ENCODE results near the gene MMRN2. TPM values are rescaled to one million over a fixed set of nuclear protein-coding genes. Genes with fewer than 3 reads are reported as not detected.
A peak's percentile ranks its signal among the peaks of the same experiment; 100 is the strongest.

The MMRN2 gene
- total RNA-seq, 3 donors from 2014 or later: 5.7 to 11.5 (median 8.3) TPM

DNA sequence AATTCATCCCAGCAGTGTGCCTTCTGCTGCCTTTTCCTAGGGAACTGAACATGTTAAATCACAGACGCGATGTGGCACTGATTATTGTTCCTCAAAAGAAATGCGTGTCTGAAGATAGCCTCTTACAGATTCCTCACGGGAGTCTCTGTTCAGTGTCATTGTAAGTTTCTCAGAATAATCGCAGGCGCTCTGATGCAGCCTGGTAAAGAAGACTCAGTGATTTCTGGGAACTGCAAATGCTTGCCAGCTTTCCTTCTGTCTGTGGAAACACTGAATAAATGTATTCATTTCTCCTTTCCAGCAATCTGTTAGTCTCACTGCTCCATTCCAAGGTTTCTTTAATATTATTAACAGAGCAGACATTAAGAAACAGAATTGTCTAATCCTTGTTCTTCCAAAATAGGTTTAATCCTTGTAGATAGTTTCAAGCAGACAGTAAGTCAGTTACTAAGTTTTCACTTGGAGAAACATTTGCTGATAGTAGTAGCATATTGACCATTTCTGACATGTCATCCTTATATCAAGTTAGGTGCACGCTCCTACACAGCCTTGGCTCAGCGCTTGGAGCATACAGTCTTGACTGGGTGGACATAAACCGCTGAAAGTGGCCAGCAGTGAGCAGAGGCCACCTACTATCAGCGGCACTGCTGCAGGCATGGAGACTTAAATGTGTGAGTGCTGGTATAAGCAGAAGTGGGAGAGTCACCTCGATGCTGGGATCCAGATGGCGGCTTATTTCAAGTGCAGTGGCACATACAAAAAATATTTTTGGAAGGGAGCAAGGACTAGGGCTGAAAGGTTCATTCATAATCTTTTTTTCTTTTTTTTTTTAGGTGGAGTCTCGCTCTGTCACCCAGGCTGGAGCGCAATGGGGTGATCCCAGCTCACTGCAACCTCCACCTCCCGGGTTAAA lies 27.7 kb downstream of the MMRN2 start:
- TF ChIP-seq, protein P1, sequence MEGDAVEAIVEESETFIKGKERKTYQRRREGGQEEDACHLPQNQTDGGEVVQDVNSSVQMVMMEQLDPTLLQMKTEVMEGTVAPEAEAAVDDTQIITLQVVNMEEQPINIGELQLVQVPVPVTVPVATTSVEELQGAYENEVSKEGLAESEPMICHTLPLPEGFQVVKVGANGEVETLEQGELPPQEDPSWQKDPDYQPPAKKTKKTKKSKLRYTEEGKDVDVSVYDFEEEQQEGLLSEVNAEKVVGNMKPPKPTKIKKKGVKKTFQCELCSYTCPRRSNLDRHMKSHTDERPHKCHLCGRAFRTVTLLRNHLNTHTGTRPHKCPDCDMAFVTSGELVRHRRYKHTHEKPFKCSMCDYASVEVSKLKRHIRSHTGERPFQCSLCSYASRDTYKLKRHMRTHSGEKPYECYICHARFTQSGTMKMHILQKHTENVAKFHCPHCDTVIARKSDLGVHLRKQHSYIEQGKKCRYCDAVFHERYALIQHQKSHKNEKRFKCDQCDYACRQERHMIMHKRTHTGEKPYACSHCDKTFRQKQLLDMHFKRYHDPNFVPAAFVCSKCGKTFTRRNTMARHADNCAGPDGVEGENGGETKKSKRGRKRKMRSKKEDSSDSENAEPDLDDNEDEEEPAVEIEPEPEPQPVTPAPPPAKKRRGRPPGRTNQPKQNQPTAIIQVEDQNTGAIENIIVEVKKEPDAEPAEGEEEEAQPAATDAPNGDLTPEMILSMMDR (IDR thresholded peaks at IDR 0.05): no peak
- no peak for ATAC-seq
- no peaks in the 10 kb centered on the region for H3K36me3 ChIP-seq (ENCODE audit: low read depth)
- H3K4me1 ChIP-seq (ENCODE audit: low read depth): no peaks in the 10 kb centered on the region
- H3K4me3 ChIP-seq: no peak overlapping the region
- intact Hi-C loops (cut with DNase I, micrococcal nuclease): no loop called here
- DNase-seq: no peak
- H3K9me3 ChIP-seq: no peaks in the 10 kb centered on the region

DNA sequence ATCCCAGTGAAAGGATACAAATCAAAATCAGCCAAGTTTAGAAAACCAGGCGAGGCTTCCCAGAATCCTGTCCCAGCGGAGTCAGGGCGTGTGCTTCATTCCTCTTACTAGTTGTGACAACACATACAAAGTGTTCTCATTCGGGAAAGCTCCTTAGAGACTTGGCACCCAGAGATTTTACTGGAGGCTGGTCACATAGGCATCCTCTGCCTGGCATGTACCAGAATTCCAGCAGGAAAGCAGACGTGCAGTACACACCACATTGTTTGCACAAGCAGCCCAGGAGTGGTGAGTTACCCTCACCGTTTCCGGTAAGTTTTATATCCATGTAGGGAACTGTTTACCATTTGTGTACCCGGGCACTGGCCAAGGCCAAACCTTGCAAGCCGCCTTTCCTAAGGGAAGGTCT lies 34.9 kb downstream of the MMRN2 start:
- TF ChIP-seq, protein P1 (IDR thresholded peaks at IDR 0.05): no peak
- ATAC-seq (peak; percentile 98), DNase-seq (peak; percentile 55 to 61 (median 57))
- peaks cover 3% of the 10 kb centered on the region for H3K4me1 ChIP-seq (ENCODE audit: low read depth)
- intact Hi-C loops (cut with DNase I, micrococcal nuclease): no loop called here
- H3K36me3 ChIP-seq (ENCODE audit: low read depth): no peaks in the 10 kb centered on the region
- H3K4me3 ChIP-seq: no peak overlapping the region
- H3K9me3 ChIP-seq: no peaks in the 10 kb centered on the region

DNA sequence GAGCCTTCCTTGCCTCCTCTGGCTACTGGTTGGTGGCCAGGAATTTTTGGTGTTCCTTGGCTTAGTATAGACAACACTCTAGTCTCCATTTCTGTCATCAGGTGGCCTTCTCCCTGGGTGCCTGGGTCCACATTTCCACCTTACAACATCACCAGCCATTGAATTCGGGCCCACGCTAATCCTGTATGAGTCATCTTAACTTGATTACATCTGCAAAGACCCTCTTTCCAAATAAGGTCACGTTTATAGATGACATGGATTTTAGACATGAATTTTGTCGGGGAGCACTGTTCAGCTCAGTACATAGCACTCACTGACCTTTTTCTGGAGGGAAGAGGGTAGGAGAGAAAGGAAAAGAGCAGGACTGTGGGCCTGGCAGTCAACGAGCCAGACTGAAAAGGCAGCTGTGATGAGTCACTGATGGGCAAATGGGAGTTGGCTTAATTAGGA lies 39.4 kb downstream of the MMRN2 start:
- intact Hi-C loops (cut with DNase I, micrococcal nuclease): no loop called here
- ATAC-seq: no peak
- Histone ChIP-seq H3K36me3 (ENCODE audit: low read depth) (no peaks in the 10 kb centered on the region), H3K9me3 (no peaks in the 10 kb centered on the region), H3K4me3 (no peak overlapping the region), H3K4me1 (ENCODE audit: low read depth) (peaks cover 3% of the 10 kb centered on the region)
- TF ChIP-seq, protein P1 (IDR thresholded peaks at IDR 0.05): no peak
- no peak for DNase-seq

DNA sequence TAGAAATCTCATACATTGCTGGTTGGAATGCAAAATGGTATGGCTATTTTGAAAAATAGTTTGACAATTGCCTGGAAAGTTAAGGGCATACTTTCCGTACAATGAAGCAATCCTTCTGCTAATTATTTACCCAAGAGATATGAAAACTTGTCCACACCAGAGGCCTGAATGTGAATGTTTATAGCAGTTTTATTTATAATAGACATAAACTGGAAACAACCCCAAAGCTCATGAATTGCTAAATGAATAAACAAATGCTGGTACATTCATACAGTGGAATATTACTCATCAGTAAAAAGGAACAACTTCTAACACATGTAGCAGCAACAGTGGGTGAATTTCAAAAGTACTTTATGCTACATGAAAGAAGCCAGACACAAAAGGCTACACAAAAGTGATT lies 42.7 kb downstream of the MMRN2 start:
- H3K4me3 ChIP-seq: no peak overlapping the region
- no peaks in the 10 kb centered on the region for H3K4me1 ChIP-seq (ENCODE audit: low read depth)
- no peak for DNase-seq
- no peaks in the 10 kb centered on the region for H3K36me3 ChIP-seq (ENCODE audit: low read depth)
- intact Hi-C loops (cut with DNase I, micrococcal nuclease): no loop called here
- ATAC-seq: no peak
- TF ChIP-seq, protein P1 (IDR thresholded peaks at IDR 0.05): no peak
- H3K9me3 ChIP-seq: no peaks in the 10 kb centered on the region

DNA sequence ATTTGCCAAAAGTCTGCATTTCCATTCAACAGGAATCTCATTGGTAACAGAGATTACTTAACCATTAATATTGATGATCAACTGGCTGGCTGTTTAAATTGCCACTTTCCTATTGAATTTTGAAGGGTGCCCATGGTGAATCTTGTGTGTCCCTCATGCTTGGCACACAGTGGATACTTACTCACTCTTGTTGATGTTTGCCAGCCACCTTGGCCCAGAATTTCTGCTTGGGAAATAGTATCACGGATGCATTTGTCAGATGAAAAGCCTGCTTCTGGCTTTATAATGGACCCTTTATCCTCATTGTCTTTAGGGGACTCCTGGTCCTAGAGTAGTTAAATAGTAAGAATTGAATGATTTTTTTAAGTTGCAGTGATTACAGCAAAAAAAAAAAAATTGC lies 52.0 kb downstream of the MMRN2 start:
- intact Hi-C loops (cut with DNase I, micrococcal nuclease): no loop called here
- no peaks in the 10 kb centered on the region for H3K4me1 ChIP-seq (ENCODE audit: low read depth)
- TF ChIP-seq, protein P1 (IDR thresholded peaks at IDR 0.05): no peak
- H3K36me3 ChIP-seq (ENCODE audit: low read depth): no peaks in the 10 kb centered on the region
- DNase-seq (no peak), ATAC-seq (no peak)
- H3K4me3 ChIP-seq: no peak overlapping the region
- no peaks in the 10 kb centered on the region for H3K9me3 ChIP-seq

All from mucosa of descending colon (tissue), 3 donors.